H1 (cell line): ENCODE results near the gene SNX27. TPM values are rescaled to one million over a fixed set of nuclear protein-coding genes. Genes with fewer than 3 reads are reported as not detected.

Source experiments
- CTCF ChIA-PET: fragments of 300-600 bp; sonication (Branson Sonifier 250); formaldehyde crosslinking; loops from one replicate; lab custom pipeline; 2021; ENCODE audit not compliant: partially characterized antibody; lab: Charles Lee
- POLR2A ChIA-PET: fragments of 300-600 bp; sonication (Branson Sonifier 250); formaldehyde crosslinking; loops from one replicate; lab custom pipeline; 2021; ENCODE audit warnings: inconsistent platforms; ENCODE audit not compliant: partially characterized antibody; lab: Charles Lee
- DNase-seq, 2 experiments: peaks; one replicate each; pipeline versions ENCODE4 v3.0.0 to v3.0.0-alpha.2; 2010 to 2022; ENCODE audit warnings: low spot score in 2 of 2, low read depth in 1 of 2, mixed read lengths in 1 of 2
- FAIRE-seq: peaks from 2 replicates; lab custom pipeline; 2011; peaks lifted over from hg19 to GRCh38; lab: Jason Lieb, UNC
- H2AFZ ChIP-seq: 2 replicates; pipeline ENCODE4 v1.8.1; 2012; ENCODE audit warnings: low read length, inconsistent platforms
- H2AK5ac ChIP-seq: 2 replicates; pipeline ENCODE4 v1.6.1; 2013; ENCODE audit warnings: low read depth, low read length
- H2BK120ac ChIP-seq: replicated peaks from 2 replicates; pipeline ENCODE3; 2013; ENCODE audit warnings: low read depth, low read length, inconsistent platforms
- H2BK12ac ChIP-seq: 2 replicates; pipeline ENCODE4 v1.6.1; 2013; ENCODE audit warnings: low read depth, low read length
- H2BK15ac ChIP-seq: 2 replicates; pipeline ENCODE4 v1.6.1; 2013; ENCODE audit warnings: low read length
- H2BK20ac ChIP-seq: 2 replicates; pipeline ENCODE4 v1.6.1; 2013; ENCODE audit warnings: low read length
- H2BK5ac ChIP-seq: 2 replicates; pipeline ENCODE4 v1.6.1; 2013; ENCODE audit warnings: low read depth, low read length
- H3K14ac ChIP-seq: 2 replicates; pipeline ENCODE4 v1.6.1; 2013; ENCODE audit warnings: inconsistent platforms; ENCODE audit not compliant: insufficient read length
- H3K18ac ChIP-seq: 2 replicates; pipeline ENCODE4 v1.6.1; 2013; ENCODE audit warnings: low read length; ENCODE audit errors: extremely low read depth
- H3K23ac ChIP-seq: 2 replicates; pipeline ENCODE4 v1.6.1; 2013; ENCODE audit warnings: inconsistent platforms; ENCODE audit not compliant: insufficient read length
- H3K23me2 ChIP-seq: 2 replicates; pipeline ENCODE4 v1.6.1; 2013; ENCODE audit warnings: low read depth, low read length
- H3K27ac ChIP-seq: 2 replicates; pipeline ENCODE4 v1.6.1; 2011; ENCODE audit warnings: low read depth, low read length, inconsistent platforms
- H3K27me3 ChIP-seq, 4 experiments: replicated peaks in 1 of 4; 1 replicate in 1 of 4; 2 replicates in 3 of 4; pipeline versions ENCODE4 v1.6.1 to v1.8.1; 2011 to 2013; ENCODE audit warnings: low read length in 3 of 4, mild to moderate bottlenecking in 3 of 4, inconsistent platforms in 2 of 4, mixed read lengths in 2 of 4, moderate library complexity in 1 of 4; ENCODE audit not compliant: control insufficient read depth in 3 of 4, insufficient read depth in 3 of 4; ENCODE audit errors: extremely low read depth in 1 of 4
- H3K36me3 ChIP-seq, 4 experiments: 2 replicates each; pipeline versions ENCODE4 v1.6.1 to v1.8.1; 2011 to 2013; ENCODE audit warnings: mild to moderate bottlenecking in 4 of 4, low read length in 3 of 4, moderate library complexity in 2 of 4, control low read depth in 1 of 4, inconsistent platforms in 1 of 4; ENCODE audit not compliant: insufficient read depth in 4 of 4, control insufficient read depth in 2 of 4
- H3K4ac ChIP-seq: replicated peaks from 2 replicates; pipeline ENCODE3; 2013; ENCODE audit warnings: low read length, low read depth, mixed read lengths, inconsistent platforms; ENCODE audit not compliant: insufficient read length
- H3K4me1 ChIP-seq, 4 experiments: replicated peaks in 1 of 4; 1 replicate in 1 of 4; 2 replicates in 3 of 4; pipeline versions ENCODE4 v1.6.1 to v1.8.1; 2011 to 2013; ENCODE audit warnings: low read length in 3 of 4, inconsistent platforms in 2 of 4, mixed read lengths in 1 of 4; ENCODE audit not compliant: insufficient read depth in 4 of 4, control insufficient read depth in 3 of 4
- H3K4me2 ChIP-seq, 2 experiments: 2 replicates each; pipeline versions ENCODE4 v1.6.1 to v1.8.1; 2011 to 2013; ENCODE audit warnings: low read depth in 2 of 2, low read length in 2 of 2, control low read depth in 1 of 2, inconsistent platforms in 1 of 2, mild to moderate bottlenecking in 1 of 2; ENCODE audit not compliant: insufficient read depth in 1 of 2
- H3K4me3 ChIP-seq, 4 experiments: fragments of 200-600, 300-600 bp in 1 of 4; sonication (generic), shearing (Covaris generic), sonication (Bioruptor Twin) in 1 of 4; 2 replicates each; pipeline versions ENCODE4 v1.5.1 to v1.8.1; 2011 to 2016; ENCODE audit warnings: low read length in 4 of 4, low read depth in 3 of 4, control low read depth in 2 of 4, inconsistent platforms in 2 of 4, mild to moderate bottlenecking in 2 of 4, mixed read lengths in 1 of 4, moderate library complexity in 1 of 4; ENCODE audit not compliant: insufficient read depth in 2 of 4; ENCODE audit errors: extremely low read depth in 1 of 4
- H3K56ac ChIP-seq: replicated peaks from 2 replicates; pipeline ENCODE3; 2013; ENCODE audit warnings: low read depth, mild to moderate bottlenecking, mixed read lengths, low read length, inconsistent platforms; ENCODE audit not compliant: insufficient read length
- H3K79me1 ChIP-seq: 2 replicates; pipeline ENCODE4 v1.6.1; 2013; ENCODE audit warnings: low read depth, low read length, control low read depth
- H3K79me2 ChIP-seq, 2 experiments: 2 replicates each; pipeline versions ENCODE4 v1.6.1 to v1.8.1; 2012 to 2013; ENCODE audit warnings: low read length in 2 of 2, mild to moderate bottlenecking in 2 of 2, inconsistent platforms in 1 of 2; ENCODE audit not compliant: insufficient read depth in 2 of 2, control insufficient read depth in 1 of 2
- H3K9ac ChIP-seq, 4 experiments: replicated peaks in 1 of 4; 1 replicate in 1 of 4; 2 replicates in 3 of 4; pipeline versions ENCODE4 v1.6.1 to v1.8.1; 2011 to 2013; ENCODE audit warnings: low read depth in 3 of 4, low read length in 3 of 4, control low read depth in 2 of 4, mild to moderate bottlenecking in 2 of 4, moderate library complexity in 2 of 4, inconsistent platforms in 1 of 4; ENCODE audit errors: extremely low read depth in 1 of 4
- H3K9me3 ChIP-seq, 2 experiments: 2 replicates each; pipeline versions ENCODE4 v1.6.1 to v1.8.1; 2012 to 2013; ENCODE audit warnings: mild to moderate bottlenecking in 2 of 2, moderate library complexity in 2 of 2, control low read depth in 1 of 2, inconsistent platforms in 1 of 2, low read depth in 1 of 2, low read length in 1 of 2, mixed read lengths in 1 of 2; ENCODE audit not compliant: insufficient read depth in 2 of 2
- H4K20me1 ChIP-seq, 2 experiments: replicated peaks in 1 of 2; 2 replicates each; pipeline versions ENCODE3 to v1.8.1; 2011 to 2013; ENCODE audit warnings: inconsistent platforms in 2 of 2, low read length in 2 of 2, mild to moderate bottlenecking in 1 of 2; ENCODE audit not compliant: insufficient read depth in 2 of 2, control insufficient read depth in 1 of 2
- H4K5ac ChIP-seq: 2 replicates; pipeline ENCODE4 v1.6.1; 2013; ENCODE audit warnings: low read length, low read depth, mixed read lengths, inconsistent platforms; ENCODE audit not compliant: insufficient read length
- H4K8ac ChIP-seq: 2 replicates; pipeline ENCODE4 v1.8.0; 2013; ENCODE audit warnings: mild to moderate bottlenecking, moderate library complexity, low read length, inconsistent platforms; ENCODE audit not compliant: insufficient read depth; ENCODE audit errors: extremely low read depth
- H4K91ac ChIP-seq: replicated peaks from 2 replicates; pipeline ENCODE3; 2013; ENCODE audit warnings: low read length, mixed read lengths, inconsistent platforms; ENCODE audit not compliant: insufficient read length
- SP1 ChIP-seq: IDR thresholded peaks from 2 replicates; pipeline ENCODE4 v1.6.1; 2011; ENCODE audit warnings: low read depth, low read length
- YY1 ChIP-seq: IDR thresholded peaks from 2 replicates; pipeline ENCODE4 v1.6.1; 2011; ENCODE audit warnings: low read depth, mild to moderate bottlenecking, low read length
- ZNF274 ChIP-seq: IDR thresholded peaks from 2 replicates; pipeline ENCODE4 v1.7.0; 2012; ENCODE audit warnings: low read length, borderline replicate concordance; ENCODE audit errors: extremely low read depth
- whole genome bisulfite sequencing, 2 experiments: shearing (Covaris generic) in 1 of 2; methylation state at CpG; one replicate each; pipeline versions ENCODE4 v1.1.6 to v1.1.7; 2013 to 2015; ENCODE audit warnings: low lambda C conversion rate in 2 of 2, mixed read lengths in 2 of 2, inconsistent platforms in 1 of 2, low coverage in 1 of 2, missing lambda C conversion rate in 1 of 2; ENCODE audit not compliant: insufficient replicate concordance in 2 of 2, insufficient coverage in 1 of 2, insufficient read length in 1 of 2; ENCODE audit errors: extremely low coverage in 1 of 2, missing lambda C conversion rate in 1 of 2; 5-methylcytosine and 5-hydroxymethylcytosine counted together
- polyA plus RNA-seq, 7 experiments: library from polyadenylated mRNA; depleted of rRNA in 3 of 7; stranded (reverse) in 5 of 7; unstranded in 2 of 7; fragments of >200 nt in 5 of 7; fragments of 200-250 nt in 2 of 7; gene quantifications; 1 replicate in 5 of 7; 2 replicates in 1 of 7; 4 replicates in 1 of 7; pipeline versions ENCODE4 v1.2.1 to v1.2.3, GENCODE V29; 2011 to 2013; ENCODE audit warnings: missing spikeins in 2 of 7, mixed read lengths in 2 of 7
- total RNA-seq: library from RNA; stranded (reverse); fragmentation: NEBNext Ultra II Directional; extraction: Animal tissue kit (Norgen Biotek cat#: 25700); gene quantifications from 2 replicates; pipeline ENCODE4 v1.2.1, GENCODE V29; 2021

The SNX27 gene
- total and polyA plus RNA-seq, 2 of the 8 experiments (the other 6 are each of a cell fraction or from before 2014, with no cell fraction given): 23.4 to 65.4 TPM

DNA sequence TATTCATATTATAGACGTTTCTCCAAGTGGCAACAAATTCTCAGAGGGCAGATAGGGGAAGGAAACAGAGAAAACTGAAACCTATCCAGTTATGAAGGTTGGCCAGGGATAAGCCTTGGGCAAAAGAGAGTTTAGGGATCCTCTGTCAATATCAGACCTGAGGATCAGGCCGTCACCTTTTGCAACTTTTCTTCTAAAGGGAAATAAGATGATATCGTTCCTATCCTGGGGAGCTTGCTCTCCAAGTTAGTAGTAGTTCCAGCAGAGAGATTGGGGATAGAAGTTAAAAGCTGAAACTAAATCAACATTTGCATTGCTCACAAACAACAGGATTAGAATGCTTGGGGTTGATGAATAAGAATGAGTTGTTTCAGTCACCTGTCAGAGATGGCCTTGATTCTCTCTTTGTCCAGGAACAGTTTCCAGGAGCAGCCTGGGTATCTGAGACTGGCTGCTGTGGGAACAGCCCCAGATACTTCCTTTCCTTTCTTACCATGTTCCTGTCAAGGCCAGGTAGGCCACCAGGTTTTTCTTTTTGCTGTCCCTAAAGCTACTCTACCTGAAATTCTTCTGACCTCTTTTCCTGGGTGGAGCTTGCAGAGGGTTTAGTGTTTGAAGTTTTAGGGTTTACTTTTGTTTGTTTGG, 112.0 kb downstream of the SNX27 start:
- Histone ChIP-seq H3K4me3 (no peak overlapping the region), H2BK12ac (no peak overlapping the region; the same call in 1 of the 2 replicates), H2BK5ac (no peak overlapping the region), H3K56ac (no peak overlapping the region), H3K4me1 (peaks cover 0 to 12% (median 7%) of the 10 kb centered on the region in 4 experiments; a peak in 6 of 7 replicates), H4K91ac (no peak overlapping the region), H3K27me3 (peaks cover 6 to 21% (median 17%) of the 10 kb centered on the region in 4 experiments), H3K23ac (no peak overlapping the region), H4K8ac (no peak overlapping the region), H2AFZ (0 out of 2 replicates have a peak overlapping the region, but pooled peaks have one; percentile 10), H3K23me2 (peaks cover 4% of the 10 kb centered on the region; the same call in 1 of the 2 replicates), H3K79me2 (no peaks in the 10 kb centered on the region), H3K4me2 (peak overlapping the region in 1 of 2 experiments; percentile 13; a peak in 2 of 4 replicates), H3K79me1 (no peaks in the 10 kb centered on the region), H2AK5ac (no peak overlapping the region), H4K20me1 (peaks cover 0 to 1% of the 10 kb centered on the region in 2 experiments), H3K4ac (no peak overlapping the region), H3K27ac (no peak overlapping the region), H2BK15ac (no peak overlapping the region), H2BK120ac (no peak overlapping the region), H4K5ac (no peak overlapping the region), H3K9ac (no peak overlapping the region), H2BK20ac (peak overlapping the region; percentile 87; the same call in 1 of the 2 replicates), H3K9me3 (no peaks in the 10 kb centered on the region), H3K18ac (no peak overlapping the region), H3K36me3 (no peaks in the 10 kb centered on the region), H3K14ac (no peak overlapping the region)
- FAIRE-seq: no peak
- DNase-seq: no peak
- 65% methylated on average over 3 of the region's 3 CpGs; no CpG with 5 or more reads in 1 of the 2 experiments for WGBS, 2 experiments
- TF ChIP-seq SP1 (0 out of 2 replicates have a peak, but pooled peaks have one; percentile 48), ZNF274 (no peak), YY1 (no peak)
- ChIA-PET CTCF (interaction anchor here (0.6 to 4.4 kb wide), 9 partner anchors 8 to 157 kb away, joined by 3 to 23 read pairs (median 3); partner anchors contain the start of gene C2CD4D), POLR2A (interaction anchor here (0.6 to 1.0 kb wide), 3 partner anchors 104 to 211 kb away, joined by 3 read pairs; no protein-coding TSS in a partner anchor)
